Liver (tissue), 3 donors: ENCODE results near the gene BCL2.

ENCODE experiments used
- EGR1 ChIP-seq, 2 donors: IDR thresholded peaks; 2 replicates each; pipeline ENCODE4 v1.6.1; 2016 to 2018; ENCODE audit warnings: antibody characterized with exemption in 2 of 2, low read depth in 2 of 2
- FOXA1 ChIP-seq: IDR thresholded peaks from 2 replicates; pipeline ENCODE4 v1.6.1; 2016; ENCODE audit warnings: antibody characterized with exemption
- GABPA ChIP-seq, 2 donors: IDR thresholded peaks in 1 of 2; conservative IDR thresholded peaks in 1 of 2; 2 replicates each; pipeline ENCODE4 v1.6.1; 2016; ENCODE audit warnings: antibody characterized with exemption in 2 of 2, mild to moderate bottlenecking in 1 of 2, moderate library complexity in 1 of 2
- RAD21 ChIP-seq, 2 donors: IDR thresholded peaks; 2 replicates each; pipeline ENCODE4 v1.6.1; 2016; ENCODE audit warnings: antibody characterized with exemption in 2 of 2, mild to moderate bottlenecking in 2 of 2
- RXRA ChIP-seq, 2 donors: IDR thresholded peaks; 2 replicates each; pipeline ENCODE4 v1.6.1; 2017 to 2018; ENCODE audit warnings: antibody characterized with exemption in 2 of 2, mild to moderate bottlenecking in 1 of 2
- TAF1 ChIP-seq: conservative IDR thresholded peaks from 2 replicates; pipeline ENCODE4 v1.6.1; 2016; ENCODE audit warnings: antibody characterized with exemption, mild to moderate bottlenecking
- TF ChIP-seq, protein P1 (sequence below): fragments of 150-350 bp; IDR thresholded peaks from 2 replicates; pipeline ENCODE4 v1.5.1; 2017; ENCODE audit warnings: improper control_type of control experiment, low read depth, low read length; ENCODE audit not compliant: missing input control
- TF ChIP-seq, protein P2 (sequence below): IDR thresholded peaks from 2 replicates; pipeline ENCODE4 v1.6.1; 2016; ENCODE audit warnings: antibody characterized with exemption, mild to moderate bottlenecking
- donor health status: healthy.
- donor health status: healthy.

DNA sequence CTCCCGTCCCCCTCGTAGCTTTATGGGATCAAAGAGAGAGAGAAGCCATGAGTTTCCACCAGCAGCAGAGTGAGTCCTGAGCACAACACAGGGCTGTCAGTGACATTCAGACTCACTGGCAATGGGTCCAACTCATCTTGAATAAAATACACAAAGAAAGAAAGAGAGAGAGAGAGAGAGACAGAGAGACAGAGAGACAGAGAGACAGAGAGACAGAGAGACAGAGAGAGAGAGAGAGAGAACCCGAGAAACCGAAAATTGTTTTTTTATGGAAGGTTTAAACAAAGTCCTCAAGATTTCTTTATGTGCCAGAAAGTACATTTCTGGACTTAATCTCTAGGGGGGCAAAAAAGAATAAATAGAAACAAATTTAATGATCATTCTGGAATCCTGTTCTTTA, 11.5 kb upstream of the BCL2 start:
- TF ChIP-seq RXRA (IDR thresholded peaks at IDR 0.05) (no peak), GABPA (IDR thresholded peaks at IDR 0.05 in 1 of 2, conservative IDR thresholded peaks at IDR 0.05 in 1 of 2) (no peak), RAD21 (IDR thresholded peaks at IDR 0.05) (no peak), EGR1 (IDR thresholded peaks at IDR 0.05; ENCODE audit: low read depth in 2 of 2) (no peak), FOXA1 (no peak), TAF1 (no peak)
- TF ChIP-seq, protein P1, sequence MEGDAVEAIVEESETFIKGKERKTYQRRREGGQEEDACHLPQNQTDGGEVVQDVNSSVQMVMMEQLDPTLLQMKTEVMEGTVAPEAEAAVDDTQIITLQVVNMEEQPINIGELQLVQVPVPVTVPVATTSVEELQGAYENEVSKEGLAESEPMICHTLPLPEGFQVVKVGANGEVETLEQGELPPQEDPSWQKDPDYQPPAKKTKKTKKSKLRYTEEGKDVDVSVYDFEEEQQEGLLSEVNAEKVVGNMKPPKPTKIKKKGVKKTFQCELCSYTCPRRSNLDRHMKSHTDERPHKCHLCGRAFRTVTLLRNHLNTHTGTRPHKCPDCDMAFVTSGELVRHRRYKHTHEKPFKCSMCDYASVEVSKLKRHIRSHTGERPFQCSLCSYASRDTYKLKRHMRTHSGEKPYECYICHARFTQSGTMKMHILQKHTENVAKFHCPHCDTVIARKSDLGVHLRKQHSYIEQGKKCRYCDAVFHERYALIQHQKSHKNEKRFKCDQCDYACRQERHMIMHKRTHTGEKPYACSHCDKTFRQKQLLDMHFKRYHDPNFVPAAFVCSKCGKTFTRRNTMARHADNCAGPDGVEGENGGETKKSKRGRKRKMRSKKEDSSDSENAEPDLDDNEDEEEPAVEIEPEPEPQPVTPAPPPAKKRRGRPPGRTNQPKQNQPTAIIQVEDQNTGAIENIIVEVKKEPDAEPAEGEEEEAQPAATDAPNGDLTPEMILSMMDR: no peak
- TF ChIP-seq, protein P2, sequence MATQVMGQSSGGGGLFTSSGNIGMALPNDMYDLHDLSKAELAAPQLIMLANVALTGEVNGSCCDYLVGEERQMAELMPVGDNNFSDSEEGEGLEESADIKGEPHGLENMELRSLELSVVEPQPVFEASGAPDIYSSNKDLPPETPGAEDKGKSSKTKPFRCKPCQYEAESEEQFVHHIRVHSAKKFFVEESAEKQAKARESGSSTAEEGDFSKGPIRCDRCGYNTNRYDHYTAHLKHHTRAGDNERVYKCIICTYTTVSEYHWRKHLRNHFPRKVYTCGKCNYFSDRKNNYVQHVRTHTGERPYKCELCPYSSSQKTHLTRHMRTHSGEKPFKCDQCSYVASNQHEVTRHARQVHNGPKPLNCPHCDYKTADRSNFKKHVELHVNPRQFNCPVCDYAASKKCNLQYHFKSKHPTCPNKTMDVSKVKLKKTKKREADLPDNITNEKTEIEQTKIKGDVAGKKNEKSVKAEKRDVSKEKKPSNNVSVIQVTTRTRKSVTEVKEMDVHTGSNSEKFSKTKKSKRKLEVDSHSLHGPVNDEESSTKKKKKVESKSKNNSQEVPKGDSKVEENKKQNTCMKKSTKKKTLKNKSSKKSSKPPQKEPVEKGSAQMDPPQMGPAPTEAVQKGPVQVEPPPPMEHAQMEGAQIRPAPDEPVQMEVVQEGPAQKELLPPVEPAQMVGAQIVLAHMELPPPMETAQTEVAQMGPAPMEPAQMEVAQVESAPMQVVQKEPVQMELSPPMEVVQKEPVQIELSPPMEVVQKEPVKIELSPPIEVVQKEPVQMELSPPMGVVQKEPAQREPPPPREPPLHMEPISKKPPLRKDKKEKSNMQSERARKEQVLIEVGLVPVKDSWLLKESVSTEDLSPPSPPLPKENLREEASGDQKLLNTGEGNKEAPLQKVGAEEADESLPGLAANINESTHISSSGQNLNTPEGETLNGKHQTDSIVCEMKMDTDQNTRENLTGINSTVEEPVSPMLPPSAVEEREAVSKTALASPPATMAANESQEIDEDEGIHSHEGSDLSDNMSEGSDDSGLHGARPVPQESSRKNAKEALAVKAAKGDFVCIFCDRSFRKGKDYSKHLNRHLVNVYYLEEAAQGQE: no peak
